GM12878 (cell line): Measurements from ENCODE around the gene ACSS1. TPM values are rescaled to one million over a fixed set of nuclear protein-coding genes. Genes with fewer than 3 reads are reported as not detected.

Source experiments
- ATAC-seq: fragments of 200-7000 bp; cut with Tn5 transposase; 3 replicates; pipeline ENCODE4 v1.9.1; 2020; ENCODE audit warnings: mild to moderate bottlenecking, moderate library complexity
- Bru-seq: library from RNA; stranded (reverse); fragments of 400-500 nt; gene quantifications from one replicate; lab custom pipeline; 2021; lab: Mats Ljungman, UMichigan
- BruChase-seq, 2 experiments: library from RNA; stranded (reverse); fragments of 400-500 nt; gene quantifications; one replicate each; lab custom pipeline; 2021; lab: Mats Ljungman, UMichigan
- BruUV-seq: library from RNA; stranded (reverse); fragments of 400-500 nt; replicated peaks from 2 replicates; lab custom pipeline; 2021; lab: Mats Ljungman, UMichigan
- CTCF ChIA-PET: fragments of 300-600 bp; sonication (Branson Sonifier 250); formaldehyde crosslinking; extraction: SDS; loops from one replicate; lab custom pipeline; 2021; ENCODE audit warnings: inconsistent platforms; lab: Yijun Ruan, JAX
- POLR2A ChIA-PET: fragments of 350-600 bp; formaldehyde crosslinking; extraction: SDS; loops from one replicate; lab custom pipeline; 2021; ENCODE audit warnings: inconsistent platforms; lab: Charles Lee
- RAD21 ChIA-PET: fragments of 300-600 bp; sonication (Branson Sonifier 250); formaldehyde crosslinking; loops from one replicate; lab custom pipeline; 2023; ENCODE audit warnings: antibody characterized with exemption; ENCODE audit not compliant: unreplicated experiment; lab: Charles Lee
- SMC1A ChIA-PET: fragments of 300-600 bp; sonication (Branson Sonifier 250); formaldehyde crosslinking; loops from one replicate; lab custom pipeline; 2023; ENCODE audit not compliant: unreplicated experiment, uncharacterized antibody; lab: Charles Lee
- DNase-seq: peaks from one replicate; pipeline ENCODE4 v3.0.0-alpha.2; 2011; ENCODE audit warnings: low read depth, low spot score
- FAIRE-seq: peaks from 3 replicates; lab custom pipeline; 2011; peaks lifted over from hg19 to GRCh38; lab: Jason Lieb, UNC
- H2AFZ ChIP-seq: 2 replicates; pipeline ENCODE4 v1.6.0; 2011; ENCODE audit warnings: low read depth, low read length, control low read depth; ENCODE audit not compliant: control insufficient read depth
- H3K27ac ChIP-seq: 2 replicates; pipeline ENCODE4 v1.5.1; 2011; ENCODE audit warnings: control low read depth; ENCODE audit not compliant: control insufficient read depth, insufficient read depth
- H3K27me3 ChIP-seq, 2 experiments: replicated peaks in 1 of 2; 2 replicates each; pipeline versions ENCODE4 v1.6.0 to v1.6.1; 2011; ENCODE audit warnings: low read length in 1 of 2; ENCODE audit not compliant: control insufficient read depth in 2 of 2, insufficient read depth in 2 of 2
- H3K36me3 ChIP-seq, 2 experiments: 2 replicates each; pipeline ENCODE4 v1.5.1; 2011; ENCODE audit warnings: low read length in 1 of 2; ENCODE audit not compliant: control insufficient read depth in 2 of 2, insufficient read depth in 2 of 2
- H3K4me1 ChIP-seq: 2 replicates; pipeline ENCODE4 v1.6.1; 2011; ENCODE audit warnings: mild to moderate bottlenecking, low read length, moderate library complexity, mixed read lengths; ENCODE audit not compliant: control insufficient read depth, insufficient read depth
- H3K4me2 ChIP-seq: 2 replicates; pipeline ENCODE4 v1.6.0; 2011; ENCODE audit warnings: control low read depth; ENCODE audit not compliant: control insufficient read depth, insufficient read depth
- H3K4me3 ChIP-seq: fragments of 200-600 bp; sonication (generic); 2 replicates; pipeline ENCODE4 v1.5.1; 2016
- H3K79me2 ChIP-seq: 2 replicates; pipeline ENCODE4 v1.6.0; 2011; ENCODE audit warnings: low read length; ENCODE audit not compliant: control insufficient read depth, insufficient read depth
- H3K9ac ChIP-seq: 2 replicates; pipeline ENCODE4 v1.8.0; 2011; ENCODE audit warnings: low read length, control low read depth, mixed read lengths; ENCODE audit not compliant: control insufficient read depth, insufficient read depth
- H3K9me3 ChIP-seq: replicated peaks from 3 replicates; pipeline ENCODE4 v1.5.1; 2011; ENCODE audit warnings: mild to moderate bottlenecking, low read length; ENCODE audit not compliant: control insufficient read depth, insufficient read depth
- H4K20me1 ChIP-seq: 2 replicates; pipeline ENCODE4 v1.6.0; 2011; ENCODE audit not compliant: control insufficient read depth, insufficient read depth
- ASH2L ChIP-seq: fragments of 300-600, 200-600 bp; sonication (generic); IDR thresholded peaks from 2 replicates; pipeline ENCODE4 v1.6.1; 2017; ENCODE audit warnings: low read depth, mild to moderate bottlenecking, borderline replicate concordance
- CBX3 ChIP-seq: fragments of 200-600 bp; sonication (generic); IDR thresholded peaks from 2 replicates; pipeline ENCODE4 v1.6.1; 2016; ENCODE audit warnings: low read depth, borderline replicate concordance
- GABPA ChIP-seq: IDR thresholded peaks from 2 replicates; pipeline ENCODE4 v1.6.1; 2014; ENCODE audit warnings: antibody characterized with exemption, low read depth, mild to moderate bottlenecking, inconsistent platforms
- HDAC2 ChIP-seq: fragments of 200-600 bp; sonication (generic); IDR thresholded peaks from 2 replicates; pipeline ENCODE4 v1.6.1; 2017
- IKZF1 ChIP-seq: fragments of 450-650 bp; conservative IDR thresholded peaks from 2 replicates; pipeline ENCODE4 v1.6.1; 2017; ENCODE audit warnings: antibody characterized with exemption, mild to moderate bottlenecking
- KLF5 ChIP-seq: fragments of 450-650 bp; IDR thresholded peaks from 2 replicates; pipeline ENCODE4 v1.6.1; 2014; ENCODE audit warnings: mild to moderate bottlenecking; ENCODE audit not compliant: partially characterized antibody
- LARP7 ChIP-seq: fragments of 450-650 bp; IDR thresholded peaks from 2 replicates; pipeline ENCODE4 v1.6.1; 2017; ENCODE audit warnings: mild to moderate bottlenecking
- MTA3 ChIP-seq: IDR thresholded peaks from 2 replicates; pipeline ENCODE4 v1.6.1; 2012; ENCODE audit warnings: low read length, inconsistent platforms, borderline replicate concordance
- POLR2AphosphoS2 ChIP-seq: IDR thresholded peaks from 2 replicates; pipeline ENCODE4 v1.6.1; 2011; ENCODE audit warnings: low read depth, mild to moderate bottlenecking, low read length, improper control_type of control experiment, moderate library complexity
- RAD21 ChIP-seq: IDR thresholded peaks from 2 replicates; pipeline ENCODE4 v1.6.1; 2011; ENCODE audit warnings: mild to moderate bottlenecking, low read depth, low read length, moderate library complexity; ENCODE audit not compliant: insufficient read depth
- ZBED1 ChIP-seq: IDR thresholded peaks from 2 replicates; pipeline ENCODE4 v1.6.1; 2016; ENCODE audit warnings: borderline replicate concordance
- WGBS: methylation state at CpG from one replicate; pipeline ENCODE4 v1.1.6; 2016; ENCODE audit warnings: low lambda C conversion rate; ENCODE audit not compliant: insufficient replicate concordance, insufficient coverage; ENCODE audit errors: missing lambda C conversion rate; 5-methylcytosine and 5-hydroxymethylcytosine counted together
- in situ Hi-C: fragments of 300-500 bp; cut with MboI; formaldehyde crosslinking; loops from 9 replicates; pipeline ENCODE4 v1.14.3; 2018; ENCODE audit warnings: mixed read lengths
- intact Hi-C: fragments of 100-400 bp; cut with micrococcal nuclease; formaldehyde crosslinking; loops from one replicate; pipeline ENCODE4 v1.14.2; 2022; ENCODE audit not compliant: unreplicated experiment
- long read RNA-seq, 2 experiments: library from polyadenylated mRNA; unstranded; transcript quantifications; one replicate each; pipeline ENCODE4 v2.0.0, GENCODE V29; 2019 to 2020
- polyA minus RNA-seq, 3 experiments: library from RNA; depleted of rRNA, polyadenylated mRNA; stranded (reverse); fragments of >200 nt; gene quantifications; 2 replicates each; pipeline ENCODE4 v1.2.3, GENCODE V29; 2011
- polyA plus RNA-seq, 11 experiments: library from polyadenylated mRNA; depleted of rRNA in 4 of 11; unstranded in 6 of 11; stranded (reverse) in 5 of 11; fragments of >200 nt; fragmentation: Nextera tagmentation in 4 of 11; fragmentation: Illumina TruSeq in 1 of 11; extraction: Ambion mirVana in 4 of 11; extraction: Trizol in 1 of 11; gene quantifications; 1 replicate in 1 of 11; 2 replicates in 10 of 11; pipeline versions ENCODE4 v1.2.1 to v1.2.3, GENCODE V29; 2011 to 2016; ENCODE audit warnings: inconsistent platforms in 2 of 11, missing spikeins in 2 of 11, low read depth in 1 of 11
- total RNA-seq, 4 experiments: library from RNA; depleted of rRNA in 3 of 4; stranded (reverse); fragments of >200 nt in 3 of 4; fragmentation: Illumina TruSeq in 1 of 4; extraction: Trizol in 1 of 4; gene quantifications; 2 replicates each; pipeline versions ENCODE4 v1.2.1 to v1.2.3, GENCODE V29; 2013 to 2021
- TF ChIP-seq, protein P1 (sequence below): IDR thresholded peaks from 2 replicates; pipeline ENCODE4 v1.6.1; 2012; ENCODE audit warnings: low read length, inconsistent platforms
- TF ChIP-seq, protein P2 (sequence below): fragments of 450-650 bp; IDR thresholded peaks from 2 replicates; pipeline ENCODE4 v1.6.1; 2017; ENCODE audit warnings: low read depth, mild to moderate bottlenecking, moderate library complexity
- TF ChIP-seq, protein P3 (sequence below): IDR thresholded peaks from 2 replicates; pipeline ENCODE4 v1.6.1; 2012; ENCODE audit warnings: low read depth, low read length, improper control_type of control experiment

The ACSS1 gene
- total RNA-seq (2013; cell fraction: nucleolus; rRNA removed): 29.0 and 30.9 TPM in 2 replicates
- total RNA-seq (2014; rRNA removed) (30.5 and 35.2 TPM in 2 replicates), total RNA-seq (2014; rRNA removed; fragmentation: Illumina TruSeq; extraction: Trizol) (13.1 and 13.6 TPM in 2 replicates), total RNA-seq (2021) (44.4 and 44.9 TPM in 2 replicates), polyA plus RNA-seq (2011; rRNA removed) (22.2 and 31.1 TPM in 2 replicates), polyA plus RNA-seq (2014; fragmentation: Illumina TruSeq; extraction: Trizol) (25.0 and 31.1 TPM in 2 replicates), polyA plus RNA-seq (2014; fragmentation: Nextera tagmentation; extraction: Ambion mirVana) (1 to 10 TPM; 1.3 to 6.7 TPM), polyA plus RNA-seq (2014; rRNA removed) (33.0 and 36.4 TPM in 2 replicates), polyA plus RNA-seq (2016; fragmentation: Nextera tagmentation; extraction: Ambion mirVana) (10 to 100 TPM; 27.4 to 36.6 TPM), polyA minus RNA-seq (2011; rRNA and poly(A)+ RNA removed) (38.5 and 48.2 TPM in 2 replicates), Bru-seq, nascent RNA (percentile 64 among the genes with signal in this experiment), BruChase-seq, experiment 1, labeled RNA remaining after a 6-hour chase (percentile 67 among the genes with signal in this experiment), BruChase-seq, experiment 2, labeled RNA remaining after a 2-hour chase (percentile 66 among the genes with signal in this experiment)
- polyA plus RNA-seq (2011; ENCODE audit: low read depth): 12.9 TPM
- 42.2 and 43.5 TPM in 2 replicates for polyA plus RNA-seq (2011; cell fraction: cytosol; rRNA removed)
- polyA plus RNA-seq (2011; cell fraction: nucleus; rRNA removed): 71.2 and 72.8 TPM in 2 replicates
- polyA plus RNA-seq (2012): 23.9 and 24.9 TPM in 2 replicates
- polyA minus RNA-seq (2011; cell fraction: cytosol; rRNA and poly(A)+ RNA removed): 13.5 and 15.2 TPM in 2 replicates
- polyA minus RNA-seq (2011; cell fraction: nucleus; rRNA and poly(A)+ RNA removed): 16.3 and 23.6 TPM in 2 replicates
- long read RNA-seq, experiment 1, transcript ACSS1-201 (14 exons, 3,680 nt): major isoform, 7 of 18 reads
- long read RNA-seq, experiment 1, partial matches to known transcripts: 4 of 18 reads
- long read RNA-seq, experiment 1, other reads (novel, unspliced or antisense): 7 of 18 reads
- long read RNA-seq, experiment 2, partial matches to known transcripts: 12 of 24 reads
- long read RNA-seq, experiment 2, other reads (novel, unspliced or antisense): 12 of 24 reads

DNA sequence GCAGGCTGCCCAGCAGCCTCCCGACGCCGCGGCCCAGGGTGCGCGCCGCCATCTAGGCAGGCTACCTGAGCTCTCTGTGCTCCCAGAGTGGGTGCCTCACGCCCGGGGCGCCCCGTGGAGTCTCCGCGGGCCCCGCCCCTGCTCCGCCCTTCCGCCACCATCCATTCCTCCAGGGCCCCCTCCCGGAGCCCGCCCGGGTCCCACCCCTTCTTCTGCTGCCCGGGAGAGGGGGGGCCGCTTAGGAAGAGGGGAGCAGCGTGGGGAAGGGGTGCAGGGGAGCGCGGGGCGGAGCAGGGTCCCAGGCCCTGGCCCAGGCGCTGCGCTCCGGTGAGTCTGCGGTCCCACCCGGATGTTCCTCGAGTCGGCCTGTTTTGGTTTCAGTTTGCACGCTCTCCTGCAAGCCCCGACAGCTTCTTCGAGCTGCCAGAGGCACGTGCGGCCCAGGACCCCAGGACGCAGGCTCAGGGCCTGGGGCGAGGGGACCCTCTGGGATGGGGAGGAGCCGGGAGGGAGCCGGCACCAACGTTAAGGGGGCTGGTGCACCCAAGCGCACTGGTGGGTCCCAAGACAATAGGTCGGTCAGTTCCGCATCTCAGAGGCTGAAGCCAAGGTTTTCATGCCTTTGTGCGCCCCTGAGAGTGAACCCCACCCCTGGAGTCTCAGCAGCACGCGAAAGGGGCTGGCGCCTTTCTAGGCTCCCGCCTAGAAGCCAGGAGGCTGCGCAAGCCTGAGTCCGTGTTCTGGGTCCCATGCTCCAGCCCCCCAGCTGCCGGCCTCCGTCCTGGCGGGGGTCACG lies at the start of gene ACSS1:
ACSS1 (minus strand) TSS at position 89 of the 796 bp plus-strand sequence; CDS start at position 52, 37 bp downstream.
- H3K9me3 ChIP-seq: no peaks in the 10 kb centered on the region
- peak within 1 kb of the TSS; percentile 89 for H2AFZ ChIP-seq
- intact Hi-C loops: no loop called here
- H3K4me3 ChIP-seq: peak within 1 kb of the TSS; percentile 83
- peak; percentile 18 for FAIRE-seq
- peak; percentile 62 for DNase-seq
- H3K79me2 ChIP-seq: peaks cover 21% of the 10 kb centered on the region
- CTCF ChIA-PET: interaction anchor here (1.0 to 12.6 kb wide), 4 partner anchors 49 to 341 kb away, joined by 3 to 244 read pairs (median 3); partner anchors contain the start of gene APMAP
- ATAC-seq: peak; percentile 79
- peaks cover 37% of the 10 kb centered on the region for H3K4me1 ChIP-seq
- H3K9ac ChIP-seq: peak within 1 kb of the TSS; percentile 90
- peak within 1 kb of the TSS; percentile 86 for H3K27ac ChIP-seq
- in situ Hi-C loops: loop anchor here (10.0 to 25.0 kb wide), 2 partner anchors 347 to 1696 kb away; partner anchors contain the start of genes GINS1, GZF1 and NXT1
- WGBS: under 1% methylated on average over 41 of the region's 56 CpGs
- SMC1A ChIA-PET: interaction anchor here (0.9 to 2.3 kb wide), 5 partner anchors 10 to 341 kb away, joined by 3 to 10 read pairs (median 3); partner anchors contain the start of gene APMAP
- H3K36me3 ChIP-seq: no peaks in the 10 kb centered on the region
- BruUV-seq: no TSS peak
- H3K4me2 ChIP-seq: peak within 1 kb of the TSS; percentile 100
- RAD21 ChIA-PET: interaction anchor here (1.1 to 9.2 kb wide), 4 partner anchors 10 to 64 kb away, joined by 3 to 87 read pairs (median 6); partner anchors contain the start of gene APMAP
- H3K27me3 ChIP-seq: peaks cover 0 to 4% of the 10 kb centered on the region in 2 experiments; a peak in 1 of 4 replicates
- H4K20me1 ChIP-seq: no peaks in the 10 kb centered on the region
- POLR2A ChIA-PET: interaction anchor here (0.5 to 1.4 kb wide), 4 partner anchors 25 to 1709 kb away, joined by 3 to 5 read pairs (median 3); no protein-coding TSS in a partner anchor
- TF ChIP-seq LARP7 (peak; percentile 36; the same call in 1 of the 2 replicates), MTA3 (no peak), ASH2L (peak; percentile 59; the same call in 1 of the 2 replicates), HDAC2 (no peak), CBX3 (no peak), POLR2AphosphoS2 (0 out of 2 replicates have a peak, but pooled peaks have one; percentile 8), RAD21 (no peak), IKZF1 (peak; percentile 37; the same call in 1 of the 2 replicates), KLF5 (peak; percentile 6), GABPA (no peak), ZBED1 (no peak)
- TF ChIP-seq, protein P1, sequence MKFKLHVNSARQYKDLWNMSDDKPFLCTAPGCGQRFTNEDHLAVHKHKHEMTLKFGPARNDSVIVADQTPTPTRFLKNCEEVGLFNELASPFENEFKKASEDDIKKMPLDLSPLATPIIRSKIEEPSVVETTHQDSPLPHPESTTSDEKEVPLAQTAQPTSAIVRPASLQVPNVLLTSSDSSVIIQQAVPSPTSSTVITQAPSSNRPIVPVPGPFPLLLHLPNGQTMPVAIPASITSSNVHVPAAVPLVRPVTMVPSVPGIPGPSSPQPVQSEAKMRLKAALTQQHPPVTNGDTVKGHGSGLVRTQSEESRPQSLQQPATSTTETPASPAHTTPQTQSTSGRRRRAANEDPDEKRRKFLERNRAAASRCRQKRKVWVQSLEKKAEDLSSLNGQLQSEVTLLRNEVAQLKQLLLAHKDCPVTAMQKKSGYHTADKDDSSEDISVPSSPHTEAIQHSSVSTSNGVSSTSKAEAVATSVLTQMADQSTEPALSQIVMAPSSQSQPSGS: no peak
- TF ChIP-seq, protein P2, sequence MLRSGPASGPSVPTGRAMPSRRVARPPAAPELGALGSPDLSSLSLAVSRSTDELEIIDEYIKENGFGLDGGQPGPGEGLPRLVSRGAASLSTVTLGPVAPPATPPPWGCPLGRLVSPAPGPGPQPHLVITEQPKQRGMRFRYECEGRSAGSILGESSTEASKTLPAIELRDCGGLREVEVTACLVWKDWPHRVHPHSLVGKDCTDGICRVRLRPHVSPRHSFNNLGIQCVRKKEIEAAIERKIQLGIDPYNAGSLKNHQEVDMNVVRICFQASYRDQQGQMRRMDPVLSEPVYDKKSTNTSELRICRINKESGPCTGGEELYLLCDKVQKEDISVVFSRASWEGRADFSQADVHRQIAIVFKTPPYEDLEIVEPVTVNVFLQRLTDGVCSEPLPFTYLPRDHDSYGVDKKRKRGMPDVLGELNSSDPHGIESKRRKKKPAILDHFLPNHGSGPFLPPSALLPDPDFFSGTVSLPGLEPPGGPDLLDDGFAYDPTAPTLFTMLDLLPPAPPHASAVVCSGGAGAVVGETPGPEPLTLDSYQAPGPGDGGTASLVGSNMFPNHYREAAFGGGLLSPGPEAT: 0 out of 2 replicates have a peak, but pooled peaks have one; percentile 28
- TF ChIP-seq, protein P3, sequence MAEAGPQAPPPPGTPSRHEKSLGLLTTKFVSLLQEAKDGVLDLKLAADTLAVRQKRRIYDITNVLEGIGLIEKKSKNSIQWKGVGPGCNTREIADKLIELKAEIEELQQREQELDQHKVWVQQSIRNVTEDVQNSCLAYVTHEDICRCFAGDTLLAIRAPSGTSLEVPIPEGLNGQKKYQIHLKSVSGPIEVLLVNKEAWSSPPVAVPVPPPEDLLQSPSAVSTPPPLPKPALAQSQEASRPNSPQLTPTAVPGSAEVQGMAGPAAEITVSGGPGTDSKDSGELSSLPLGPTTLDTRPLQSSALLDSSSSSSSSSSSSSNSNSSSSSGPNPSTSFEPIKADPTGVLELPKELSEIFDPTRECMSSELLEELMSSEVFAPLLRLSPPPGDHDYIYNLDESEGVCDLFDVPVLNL: no peak
